ENCODE results near the gene PUS1. TPM values are rescaled to one million over a fixed set of nuclear protein-coding genes. Genes with fewer than 3 reads are reported as not detected.
A peak's percentile ranks its signal among the peaks of the same experiment; 100 is the strongest.

Gene PUS1
- total and polyA plus RNA-seq, 9 of the 15 experiments (the other 6 are each of a cell fraction or from before 2014, with no cell fraction given), result 1.9 to 90.8 (median 30.0) TPM

- TF ChIP-seq, protein P1, sequence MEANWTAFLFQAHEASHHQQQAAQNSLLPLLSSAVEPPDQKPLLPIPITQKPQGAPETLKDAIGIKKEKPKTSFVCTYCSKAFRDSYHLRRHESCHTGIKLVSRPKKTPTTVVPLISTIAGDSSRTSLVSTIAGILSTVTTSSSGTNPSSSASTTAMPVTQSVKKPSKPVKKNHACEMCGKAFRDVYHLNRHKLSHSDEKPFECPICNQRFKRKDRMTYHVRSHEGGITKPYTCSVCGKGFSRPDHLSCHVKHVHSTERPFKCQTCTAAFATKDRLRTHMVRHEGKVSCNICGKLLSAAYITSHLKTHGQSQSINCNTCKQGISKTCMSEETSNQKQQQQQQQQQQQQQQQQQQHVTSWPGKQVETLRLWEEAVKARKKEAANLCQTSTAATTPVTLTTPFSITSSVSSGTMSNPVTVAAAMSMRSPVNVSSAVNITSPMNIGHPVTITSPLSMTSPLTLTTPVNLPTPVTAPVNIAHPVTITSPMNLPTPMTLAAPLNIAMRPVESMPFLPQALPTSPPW (CRISPR knock-in tag; IDR thresholded peaks at IDR 0.05), result no peak
- TF ChIP-seq HDAC1 (IDR thresholded peaks at IDR 0.05), result peak in 1 of 2 experiments; percentile 46; a peak in 1 of 4 replicates
- TF ChIP-seq ZNF511 (CRISPR knock-in tag; IDR thresholded peaks at IDR 0.05), result peak; percentile 55; the same call in 1 of the 2 replicates
- TF ChIP-seq CBX2 (IDR thresholded peaks at IDR 0.05; ENCODE audit: insufficient read depth, low read length, poor library complexity, severe bottlenecking), result no peak
- no peak for TF ChIP-seq E4F1 (CRISPR knock-in tag; IDR thresholded peaks at IDR 0.05; ENCODE audit: borderline replicate concordance)
- TF ChIP-seq RCOR1 (IDR thresholded peaks at IDR 0.05; ENCODE audit: borderline replicate concordance in 1 of 2, low read depth in 2 of 2, low read length in 2 of 2), result 0 out of 4 replicates have a peak, but pooled peaks of 1 of the 2 experiments have one; percentile 21
- TF ChIP-seq U2AF2 (optimal IDR thresholded peaks at IDR 0.05; ENCODE audit: low read depth, low read length), result no peak
- TF ChIP-seq ZNF778 (CRISPR knock-in tag; IDR thresholded peaks at IDR 0.05), result no peak
- no peak for TF ChIP-seq ZNF444 (CRISPR knock-in tag; IDR thresholded peaks at IDR 0.05)
- no peak for TF ChIP-seq FOSL1 (tag; conservative IDR thresholded peaks at IDR 0.05)
- no peak for TF ChIP-seq ZNF318 (IDR thresholded peaks at IDR 0.05; ENCODE audit: borderline replicate concordance in 1 of 2, low read depth in 1 of 2)
These were observed 743 bp downstream of the PUS1 start (continued) for GRCh38 chr12:131929581-131930456.
